ENCODE data around the gene SH3RF2.
"Not testable (repeated sequence)": the region's sequence is repeated elsewhere in the genome, so short reads cannot be mapped to it uniquely, and the experiment has no call there.

SH3RF2 gene

GRCh38 chr5:146070746-146071145, 134.4 kb downstream of the SH3RF2 start:
- no peak for DNase-seq (ENCODE audit: extremely low read depth in 1 of 2, low read depth in 1 of 2)

GRCh38 chr5:146071171-146071570, 134.8 kb downstream of the SH3RF2 start:
- DNase-seq (ENCODE audit: extremely low read depth in 1 of 2, low read depth in 1 of 2), result no peak

- no peak for DNase-seq (ENCODE audit: extremely low read depth in 1 of 2, low read depth in 1 of 2)
These were observed 136.2 kb downstream of the SH3RF2 start for GRCh38 chr5:146072595-146072994.

GRCh38 chr5:146073239-146073900, 137.0 kb downstream of the SH3RF2 start:
- DNase-seq (ENCODE audit: extremely low read depth in 1 of 2, low read depth in 1 of 2), result no peak

- no peak for DNase-seq (ENCODE audit: extremely low read depth in 1 of 2, low read depth in 1 of 2)
These were observed 139.7 kb downstream of the SH3RF2 start for GRCh38 chr5:146076028-146076427.

- DNase-seq (ENCODE audit: extremely low read depth in 1 of 2, low read depth in 1 of 2), result no peak
These were observed 140.1 kb downstream of the SH3RF2 start for GRCh38 chr5:146076455-146076854.

GRCh38 chr5:146078566-146078965, 142.2 kb downstream of the SH3RF2 start:
- no peak for DNase-seq (ENCODE audit: extremely low read depth in 1 of 2, low read depth in 1 of 2)

- DNase-seq (ENCODE audit: extremely low read depth in 1 of 2, low read depth in 1 of 2), result no peak
These were observed 143.5 kb downstream of the SH3RF2 start for GRCh38 chr5:146079695-146080373.

GRCh38 chr5:146081556-146081955, 145.2 kb downstream of the SH3RF2 start:
- no peak for DNase-seq (ENCODE audit: extremely low read depth in 1 of 2, low read depth in 1 of 2)

GRCh38 chr5:146082798-146083197, 146.4 kb downstream of the SH3RF2 start:
- DNase-seq (ENCODE audit: extremely low read depth in 1 of 2, low read depth in 1 of 2), result no peak

GRCh38 chr5:146084376-146084775, 148.0 kb downstream of the SH3RF2 start:
- no peak for DNase-seq (ENCODE audit: extremely low read depth in 1 of 2, low read depth in 1 of 2)

- no peak for DNase-seq (ENCODE audit: extremely low read depth in 1 of 2, low read depth in 1 of 2)
These were observed 151.7 kb downstream of the SH3RF2 start for GRCh38 chr5:146088098-146088497.

- DNase-seq (ENCODE audit: extremely low read depth in 1 of 2, low read depth in 1 of 2), result no peak
These were observed 152.9 kb downstream of the SH3RF2 start for GRCh38 chr5:146089287-146089686.

- no peak for DNase-seq (ENCODE audit: extremely low read depth in 1 of 2, low read depth in 1 of 2)
These were observed 155.5 kb downstream of the SH3RF2 start for GRCh38 chr5:146091881-146092280.

GRCh38 chr5:146098047-146098446, 161.7 kb downstream of the SH3RF2 start:
- DNase-seq (ENCODE audit: extremely low read depth in 1 of 2, low read depth in 1 of 2), result no peak

- no peak for DNase-seq (ENCODE audit: extremely low read depth in 1 of 2, low read depth in 1 of 2)
These were observed 165.3 kb downstream of the SH3RF2 start for GRCh38 chr5:146101646-146102045.

- DNase-seq (ENCODE audit: extremely low read depth in 1 of 2, low read depth in 1 of 2), result no peak
These were observed 167.2 kb downstream of the SH3RF2 start for GRCh38 chr5:146103594-146103993.

- no peak for DNase-seq (ENCODE audit: extremely low read depth in 1 of 2, low read depth in 1 of 2)
These were observed 169.1 kb downstream of the SH3RF2 start, which contains the start of gene PLAC8L1 for GRCh38 chr5:146105477-146105876. Gene PLAC8L1 (minus strand): TSS chr5:146105577. CDS start chr5:146104311, 1,266 bp downstream.

- no peak for DNase-seq (ENCODE audit: extremely low read depth in 1 of 2, low read depth in 1 of 2)
These were observed 171.5 kb downstream of the SH3RF2 start for GRCh38 chr5:146107901-146108300.

- not testable (repeated sequence) for DNase-seq (ENCODE audit: extremely low read depth in 1 of 2, low read depth in 1 of 2)
These were observed 172.5 kb downstream of the SH3RF2 start for GRCh38 chr5:146108870-146109269.

- no peak for DNase-seq (ENCODE audit: extremely low read depth in 1 of 2, low read depth in 1 of 2)
These were observed 173.0 kb downstream of the SH3RF2 start for GRCh38 chr5:146109379-146109778.

GRCh38 chr5:146111409-146111808, 175.0 kb downstream of the SH3RF2 start:
- no peak for DNase-seq (ENCODE audit: extremely low read depth in 1 of 2, low read depth in 1 of 2)

All from activated CD8-positive, alpha-beta memory T cell treated with anti-CD3 and anti-CD28 coated beads for 1 hour (primary cell).